Psoas muscle (tissue), 8 donors: ENCODE data around the gene TLE2. TPM values are rescaled to one million over a fixed set of nuclear protein-coding genes. Genes with fewer than 3 reads are reported as not detected.
"Not testable (repeated sequence)": the region's sequence is repeated elsewhere in the genome, so short reads cannot be mapped to it uniquely, and the experiment has no call there.

Experiments
- ATAC-seq, 4 donors: fragments of 200-7000 bp; cut with Tn5 transposase; one replicate each; pipeline ENCODE4 v1.9.1; 2020; ENCODE audit warnings: moderate library complexity in 3 of 4, mild to moderate bottlenecking in 2 of 4
- DNase-seq, 2 donors: peaks; one replicate each; pipeline ENCODE4 v3.0.0-alpha.2; 2020
- H3K27ac ChIP-seq: fragments of 200-600 bp; one replicate; pipeline ENCODE4 v1.8.0; 2022
- H3K27me3 ChIP-seq, 3 donors: fragments of 200-600 bp in 1 of 3; one replicate each; pipeline versions ENCODE4 v1.6.1 to v1.8.0; 2013 to 2022; ENCODE audit warnings: low read length in 2 of 3, mild to moderate bottlenecking in 2 of 3, moderate library complexity in 1 of 3; ENCODE audit not compliant: insufficient read depth in 3 of 3
- H3K36me3 ChIP-seq, 2 donors: fragments of 200-600 bp in 1 of 2; one replicate each; pipeline versions ENCODE4 v1.6.1 to v1.8.0; 2013 to 2022; ENCODE audit warnings: low read depth in 1 of 2, mild to moderate bottlenecking in 1 of 2, moderate library complexity in 1 of 2; ENCODE audit not compliant: insufficient read depth in 1 of 2
- H3K4me1 ChIP-seq: fragments of 200-600 bp; one replicate; pipeline ENCODE4 v1.8.0; 2022
- H3K4me3 ChIP-seq: fragments of 200-600 bp; one replicate; pipeline ENCODE4 v1.8.0; 2022; ENCODE audit warnings: mild to moderate bottlenecking
- H3K9me3 ChIP-seq: fragments of 200-600 bp; one replicate; pipeline ENCODE4 v1.8.0; 2022
- WGBS, 3 donors: extraction: QIAGEN DNeasy Blood & Tissue Kit; methylation state at CpG; one replicate each; pipeline versions ENCODE4 v1.1.6 to v1.1.7; 2013; 5-methylcytosine and 5-hydroxymethylcytosine counted together
- intact Hi-C, 2 donors: fragments of 100-400 bp; cut with DNase I; formaldehyde crosslinking; loops; one replicate each; pipeline versions ENCODE4 v1.11.0 to v1.14.2; 2022
- polyA plus RNA-seq, 3 donors: library from polyadenylated mRNA; stranded (reverse); fragments of 200-250 nt; gene quantifications; one replicate each; pipeline ENCODE4 v1.2.3, GENCODE V29; 2013
- total RNA-seq, 4 donors: library from RNA; stranded (reverse); fragmentation: NEBNext Ultra II Directional in 2 of 4; extraction: Animal tissue kit (Norgen Biotek cat#: 25700) in 2 of 4; gene quantifications; one replicate each; pipeline versions ENCODE4 v1.2.1 to v1.2.4, GENCODE V29; 2021 to 2023
- TF ChIP-seq, protein P1 (sequence below): fragments of 200-600 bp; IDR thresholded peaks from one replicate; pipeline ENCODE4 v1.8.0; 2022; ENCODE audit warnings: antibody characterized with exemption
- donor health status: healthy with polysubstance abuse.
- donor health status: DM: no; HTN: no; CAD: no; lungs with moderate emphysema.
- donor health status: Bipolar disorder and iron deficiency.
- donor health status: healthy.
- donor health status: DM: yes; HTN: yes; CAD: no.
- donor health status: DM: no; HTN: no; CAD: no.
- donor health status: DM: no; HTN: no; CAD: no.
- donor health status: DM: yes; HTN: yes; CAD: no.

TLE2 gene
- total and polyA plus RNA-seq, 7 donors, result 23.5 to 42.5 (median 33.6) TPM

DNA sequence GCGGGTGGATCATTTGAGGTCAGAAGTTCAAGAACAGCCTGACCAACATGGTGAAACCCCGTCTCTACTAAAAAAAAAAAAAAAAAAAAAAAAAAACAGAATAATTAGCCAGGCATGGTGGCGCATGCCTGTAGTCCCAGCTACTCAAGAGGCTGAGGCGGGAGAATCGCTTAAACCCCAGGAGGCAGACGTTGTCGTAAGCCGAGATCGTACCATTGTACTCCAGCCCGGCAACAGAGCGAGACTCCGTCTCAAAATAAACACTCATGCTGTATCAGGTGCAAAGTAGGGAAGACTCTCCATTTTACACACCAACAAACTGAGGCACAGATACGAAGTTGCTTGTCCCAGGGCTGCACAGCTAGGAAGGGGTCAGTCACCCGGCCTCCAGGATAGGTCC lies 36.1 kb downstream of the TLE2 start:
- no peaks in the 10 kb centered on the region for H3K4me1 ChIP-seq
- H3K27me3 ChIP-seq, result no peaks in the 10 kb centered on the region
- 58 to 69% (median 63%) methylated on average over 14 of the region's 14 CpGs for WGBS, 3 donors
- H3K36me3 ChIP-seq, result peaks cover 0 to 7% of the 10 kb centered on the region in 2 donors
- no peak overlapping the region for H3K4me3 ChIP-seq
- ATAC-seq (no peak), DNase-seq (no peak)
- intact Hi-C loops, result no loop called here
- no peaks in the 10 kb centered on the region for H3K9me3 ChIP-seq
- TF ChIP-seq, protein P1, sequence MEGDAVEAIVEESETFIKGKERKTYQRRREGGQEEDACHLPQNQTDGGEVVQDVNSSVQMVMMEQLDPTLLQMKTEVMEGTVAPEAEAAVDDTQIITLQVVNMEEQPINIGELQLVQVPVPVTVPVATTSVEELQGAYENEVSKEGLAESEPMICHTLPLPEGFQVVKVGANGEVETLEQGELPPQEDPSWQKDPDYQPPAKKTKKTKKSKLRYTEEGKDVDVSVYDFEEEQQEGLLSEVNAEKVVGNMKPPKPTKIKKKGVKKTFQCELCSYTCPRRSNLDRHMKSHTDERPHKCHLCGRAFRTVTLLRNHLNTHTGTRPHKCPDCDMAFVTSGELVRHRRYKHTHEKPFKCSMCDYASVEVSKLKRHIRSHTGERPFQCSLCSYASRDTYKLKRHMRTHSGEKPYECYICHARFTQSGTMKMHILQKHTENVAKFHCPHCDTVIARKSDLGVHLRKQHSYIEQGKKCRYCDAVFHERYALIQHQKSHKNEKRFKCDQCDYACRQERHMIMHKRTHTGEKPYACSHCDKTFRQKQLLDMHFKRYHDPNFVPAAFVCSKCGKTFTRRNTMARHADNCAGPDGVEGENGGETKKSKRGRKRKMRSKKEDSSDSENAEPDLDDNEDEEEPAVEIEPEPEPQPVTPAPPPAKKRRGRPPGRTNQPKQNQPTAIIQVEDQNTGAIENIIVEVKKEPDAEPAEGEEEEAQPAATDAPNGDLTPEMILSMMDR, result no peak
- H3K27ac ChIP-seq, result no peak overlapping the region

DNA sequence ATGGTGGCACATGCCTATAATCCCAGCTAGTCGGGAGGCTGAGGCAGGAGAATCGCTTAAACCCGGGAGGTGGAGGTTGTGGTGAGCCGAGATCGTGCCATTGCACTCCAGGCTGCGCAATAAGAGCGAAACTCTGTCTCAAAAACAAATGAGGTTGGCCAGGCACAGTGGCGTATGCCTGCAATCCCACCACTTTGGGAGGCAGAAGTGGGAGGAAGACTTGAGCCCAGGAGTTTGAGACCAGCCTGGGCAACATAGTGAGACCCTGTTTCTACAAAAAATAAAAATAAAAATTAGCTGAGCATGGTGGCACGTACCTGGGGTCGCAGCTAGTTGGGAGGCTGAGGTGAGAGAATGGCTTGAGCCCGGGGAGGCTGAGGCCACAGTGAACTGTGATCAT lies 36.7 kb downstream of the TLE2 start:
- H3K9me3 ChIP-seq, result not testable (repeated sequence)

DNA sequence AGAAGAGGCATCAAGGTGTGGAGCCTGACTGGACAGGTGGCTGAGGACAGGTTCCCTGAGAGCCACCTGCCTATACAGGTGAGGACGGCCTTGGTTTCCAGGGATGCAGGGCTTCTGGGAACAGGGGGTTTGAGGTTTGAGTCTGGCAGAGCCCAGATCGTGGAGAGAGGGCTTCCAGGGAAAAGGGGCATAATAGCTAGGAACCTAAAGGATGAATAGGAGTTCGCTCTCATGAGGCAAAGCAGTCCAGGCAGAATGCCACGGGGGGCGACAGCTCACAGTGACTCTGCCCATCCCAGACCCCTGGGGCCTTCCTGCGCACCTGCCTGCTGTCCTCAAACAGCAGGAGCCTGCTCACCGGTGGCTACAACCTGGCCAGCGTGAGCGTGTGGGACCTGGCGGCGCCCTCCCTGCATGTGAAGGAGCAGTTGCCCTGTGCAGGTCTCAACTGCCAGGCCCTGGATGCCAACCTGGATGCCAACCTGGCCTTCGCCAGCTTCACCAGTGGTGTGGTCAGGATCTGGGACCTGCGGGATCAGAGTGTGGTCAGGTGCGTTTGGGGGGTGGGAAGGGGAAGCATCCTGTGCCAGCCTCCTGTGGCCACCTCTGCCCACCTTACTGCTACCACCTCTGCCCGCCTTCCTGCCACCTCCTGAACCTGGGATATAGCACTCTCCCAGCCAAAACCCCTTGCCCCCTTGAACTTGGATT lies 39.7 kb downstream of the TLE2 start:
- WGBS, 3 donors, result 93 to 95% (median 95%) methylated on average over 15 of the region's 15 CpGs
- H3K9me3 ChIP-seq, result no peaks in the 10 kb centered on the region
- H3K27me3 ChIP-seq, result no peaks in the 10 kb centered on the region
- no peak overlapping the region for H3K4me3 ChIP-seq
- ATAC-seq (no peak), DNase-seq (no peak)
- H3K27ac ChIP-seq, result no peak overlapping the region
- intact Hi-C loops, result no loop called here
- TF ChIP-seq, protein P1, result no peak
- no peaks in the 10 kb centered on the region for H3K36me3 ChIP-seq
- no peaks in the 10 kb centered on the region for H3K4me1 ChIP-seq

More for the DNA sequence above, 36.7 kb downstream of the TLE2 start:
- intact Hi-C loops, H3K36me3 ChIP-seq, DNase-seq, H3K4me1 ChIP-seq, ATAC-seq, H3K4me3 ChIP-seq, H3K27ac ChIP-seq, H3K27me3 ChIP-seq: not testable (repeated sequence)
- 83 to 90% (median 88%) methylated on average over 11 of the region's 11 CpGs for whole genome bisulfite sequencing, 3 donors

DNA sequence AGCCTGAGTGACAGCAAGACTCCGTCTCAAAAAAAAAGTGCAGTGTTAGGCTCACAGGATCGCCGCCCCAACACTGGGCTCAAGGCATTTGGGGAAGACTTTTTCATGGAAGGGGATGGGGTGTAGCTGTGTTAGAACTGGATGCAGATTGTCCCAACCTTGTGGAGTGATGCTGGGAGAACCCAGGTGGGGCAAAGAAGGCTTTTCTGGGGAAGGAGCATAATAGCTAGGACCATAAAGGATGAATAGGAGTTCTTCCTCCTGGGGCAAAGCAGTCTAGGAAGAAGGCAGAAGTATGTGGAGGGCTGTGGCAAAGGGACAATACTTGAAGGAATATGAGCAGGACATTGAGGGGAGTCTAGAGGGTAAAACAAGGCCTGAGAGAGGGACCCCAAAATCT lies 40.5 kb downstream of the TLE2 start:
- Histone ChIP-seq H3K36me3 (no peaks in the 10 kb centered on the region), H3K9me3 (no peaks in the 10 kb centered on the region), H3K4me3 (no peak overlapping the region), H3K27ac (no peak overlapping the region), H3K27me3 (no peaks in the 10 kb centered on the region), H3K4me1 (peaks cover 3% of the 10 kb centered on the region)
- TF ChIP-seq, protein P1, result no peak
- DNase-seq (no peak), ATAC-seq (no peak)
- WGBS, 3 donors, result 92 to 96% (median 92%) methylated on average over 3 of the region's 3 CpGs
- intact Hi-C loops, result no loop called here

DNA sequence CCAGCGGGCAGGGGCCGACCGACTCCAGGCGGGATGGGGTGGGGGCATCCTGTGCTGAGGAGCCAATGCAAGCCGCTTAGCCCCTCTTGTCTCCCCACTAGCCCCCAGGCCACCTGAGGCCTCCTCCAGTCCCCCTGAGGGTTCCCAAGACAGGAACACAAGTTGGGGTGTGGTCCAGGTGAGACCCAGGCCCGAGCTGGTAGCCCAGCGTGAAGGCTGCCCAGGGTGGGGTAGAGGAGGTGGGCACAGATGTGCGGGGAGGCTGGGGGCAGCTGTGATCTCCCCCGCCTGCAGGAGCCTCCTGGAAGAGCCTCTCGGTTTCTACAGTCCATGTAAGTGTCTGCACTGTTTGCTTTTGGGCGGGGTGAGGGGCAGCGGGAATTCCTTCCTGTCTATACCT lies 41.3 kb downstream of the TLE2 start:
- intact Hi-C loops, result no loop called here
- TF ChIP-seq, protein P1, result no peak

More for the DNA sequence above, 41.3 kb downstream of the TLE2 start:
- Histone ChIP-seq H3K4me1 (peaks cover 6% of the 10 kb centered on the region), H3K9me3 (no peaks in the 10 kb centered on the region), H3K36me3 (no peaks in the 10 kb centered on the region), H3K27me3 (no peaks in the 10 kb centered on the region), H3K4me3 (no peak overlapping the region), H3K27ac (no peak overlapping the region)
- 71 to 85% (median 81%) methylated on average over 12 of the region's 12 CpGs for WGBS, 3 donors
- DNase-seq (no peak), ATAC-seq (no peak)
